ENCODE results near the gene IRGM. TPM values are rescaled to one million over a fixed set of nuclear protein-coding genes. Genes with fewer than 3 reads are reported as not detected.

Gene IRGM
- total RNA-seq, 1 donor: not detected

- peaks cover 2% of the 10 kb centered on the region for H3K9me3 ChIP-seq (ENCODE audit: low read depth, low read length)
- H4K20me1 ChIP-seq (ENCODE audit: insufficient read depth, low read length): no peaks in the 10 kb centered on the region
- TF ChIP-seq CTCF (IDR thresholded peaks at IDR 0.05; ENCODE audit: extremely low read depth, low read depth, low read length): no peak
- H3K36me3 ChIP-seq (ENCODE audit: insufficient read depth, low read length): no peaks in the 10 kb centered on the region
- H3K4me1 ChIP-seq (ENCODE audit: insufficient read depth, low read length): no peaks in the 10 kb centered on the region
- H3K27ac ChIP-seq (ENCODE audit: low read depth, low read length): no peak overlapping the region
- no peak overlapping the region for H3K4me2 ChIP-seq (ENCODE audit: insufficient read depth, low read length)
- no peaks in the 10 kb centered on the region for H3K27me3 ChIP-seq (ENCODE audit: insufficient read depth, low read length)
- H2AFZ ChIP-seq (ENCODE audit: low read length): no peak overlapping the region
- H3K79me2 ChIP-seq (ENCODE audit: insufficient read depth, low read length): no peaks in the 10 kb centered on the region
- H3K4me3 ChIP-seq (ENCODE audit: insufficient read depth, low read length): no peak overlapping the region
- no peak for DNase-seq (ENCODE audit: insufficient read length, low spot score, missing footprints)
Observed at GRCh38 chr5:150860246-150860821, 14.0 kb downstream of the IRGM start.

- H4K20me1 ChIP-seq (ENCODE audit: insufficient read depth, low read length): no peaks in the 10 kb centered on the region
- no peak overlapping the region for H3K4me2 ChIP-seq (ENCODE audit: insufficient read depth, low read length)
- TF ChIP-seq CTCF (IDR thresholded peaks at IDR 0.05; ENCODE audit: extremely low read depth, low read depth, low read length): no peak
- no peaks in the 10 kb centered on the region for H3K36me3 ChIP-seq (ENCODE audit: insufficient read depth, low read length)
- H3K9me3 ChIP-seq (ENCODE audit: low read depth, low read length): peaks cover 2% of the 10 kb centered on the region
- H3K4me3 ChIP-seq (ENCODE audit: insufficient read depth, low read length): no peak overlapping the region
- DNase-seq (ENCODE audit: insufficient read length, low spot score, missing footprints): no peak
- H2AFZ ChIP-seq (ENCODE audit: low read length): no peak overlapping the region
- H3K27ac ChIP-seq (ENCODE audit: low read depth, low read length): no peak overlapping the region
- no peaks in the 10 kb centered on the region for H3K79me2 ChIP-seq (ENCODE audit: insufficient read depth, low read length)
- H3K4me1 ChIP-seq (ENCODE audit: insufficient read depth, low read length): no peaks in the 10 kb centered on the region
- no peaks in the 10 kb centered on the region for H3K27me3 ChIP-seq (ENCODE audit: insufficient read depth, low read length)
Observed at GRCh38 chr5:150862070-150862469, 15.7 kb downstream of the IRGM start.

- no peaks in the 10 kb centered on the region for H4K20me1 ChIP-seq (ENCODE audit: insufficient read depth, low read length)
- H3K27me3 ChIP-seq (ENCODE audit: insufficient read depth, low read length): no peaks in the 10 kb centered on the region
- no peak for TF ChIP-seq CTCF (IDR thresholded peaks at IDR 0.05; ENCODE audit: extremely low read depth, low read depth, low read length)
- H3K4me1 ChIP-seq (ENCODE audit: insufficient read depth, low read length): no peaks in the 10 kb centered on the region
- peaks cover 4% of the 10 kb centered on the region for H3K9me3 ChIP-seq (ENCODE audit: low read depth, low read length)
- H3K79me2 ChIP-seq (ENCODE audit: insufficient read depth, low read length): no peaks in the 10 kb centered on the region
- no peak for DNase-seq (ENCODE audit: insufficient read length, low spot score, missing footprints)
- no peak overlapping the region for H3K4me3 ChIP-seq (ENCODE audit: insufficient read depth, low read length)
- H3K27ac ChIP-seq (ENCODE audit: low read depth, low read length): no peak overlapping the region
- H3K36me3 ChIP-seq (ENCODE audit: insufficient read depth, low read length): no peaks in the 10 kb centered on the region
- H3K4me2 ChIP-seq (ENCODE audit: insufficient read depth, low read length): no peak overlapping the region
- H2AFZ ChIP-seq (ENCODE audit: low read length): no peak overlapping the region
Observed at GRCh38 chr5:150879358-150879757, 33.0 kb downstream of the IRGM start.

- peaks cover 63% of the 10 kb centered on the region for H3K9me3 ChIP-seq (ENCODE audit: low read depth, low read length)
- H3K36me3 ChIP-seq (ENCODE audit: insufficient read depth, low read length): peaks cover 39% of the 10 kb centered on the region
- no peak overlapping the region for H2AFZ ChIP-seq (ENCODE audit: low read length)
- H3K4me1 ChIP-seq (ENCODE audit: insufficient read depth, low read length): no peaks in the 10 kb centered on the region
- TF ChIP-seq CTCF (IDR thresholded peaks at IDR 0.05; ENCODE audit: extremely low read depth, low read depth, low read length): no peak
- no peak overlapping the region for H3K4me3 ChIP-seq (ENCODE audit: insufficient read depth, low read length)
- H3K27me3 ChIP-seq (ENCODE audit: insufficient read depth, low read length): no peaks in the 10 kb centered on the region
- H4K20me1 ChIP-seq (ENCODE audit: insufficient read depth, low read length): no peaks in the 10 kb centered on the region
- H3K27ac ChIP-seq (ENCODE audit: low read depth, low read length): no peak overlapping the region
- H3K79me2 ChIP-seq (ENCODE audit: insufficient read depth, low read length): no peaks in the 10 kb centered on the region
- no peak overlapping the region for H3K4me2 ChIP-seq (ENCODE audit: insufficient read depth, low read length)
- no peak for DNase-seq (ENCODE audit: insufficient read length, low spot score, missing footprints)
Observed at GRCh38 chr5:150895431-150896428, 49.4 kb downstream of the IRGM start.
